H1 (cell line): Measurements from ENCODE around the gene SMYD5.

ENCODE experiments used
- CTCF ChIP-seq, 3 experiments: IDR thresholded peaks; 1 replicate in 2 of 3; 2 replicates in 1 of 3; pipeline versions ENCODE4 v1.5.1 to v1.6.1; 2011; ENCODE audit warnings: low read length in 3 of 3, mild to moderate bottlenecking in 3 of 3, inconsistent platforms in 2 of 3, low read depth in 1 of 3, moderate library complexity in 1 of 3; ENCODE audit not compliant: insufficient read depth in 1 of 3; ENCODE audit errors: control extremely low read depth in 1 of 3
- EP300 ChIP-seq, 2 experiments: IDR thresholded peaks; 1 replicate in 1 of 2; 2 replicates in 1 of 2; pipeline ENCODE4 v1.6.1; 2011 to 2012; ENCODE audit warnings: low read depth in 2 of 2, low read length in 2 of 2, mild to moderate bottlenecking in 2 of 2, borderline replicate concordance in 1 of 2, inconsistent platforms in 1 of 2, moderate library complexity in 1 of 2
- KDM5A ChIP-seq: fragments of 200-600 bp; IDR thresholded peaks from 2 replicates; pipeline ENCODE4 v1.7.1; 2012; ENCODE audit warnings: mild to moderate bottlenecking, low read length, inconsistent platforms, mixed read lengths
- TAF1 ChIP-seq: IDR thresholded peaks from 2 replicates; pipeline ENCODE4 v1.6.1; 2011; ENCODE audit warnings: mild to moderate bottlenecking, low read depth, low read length

GRCh38 chr2:73174941-73175662, 38.9 kb upstream of the SMYD5 start:
- TF ChIP-seq TAF1 (no peak), EP300 (IDR thresholded peaks at IDR 0.05; ENCODE audit: borderline replicate concordance in 1 of 2, low read depth in 2 of 2, low read length in 2 of 2) (no peak), CTCF (IDR thresholded peaks at IDR 0.05; ENCODE audit: control extremely low read depth in 1 of 3, insufficient read depth in 1 of 3, low read depth in 1 of 3, low read length in 3 of 3) (no peak), KDM5A (no peak)
